ENCODE measurements around the gene ATXN7L3.

The ATXN7L3 gene

DNA sequence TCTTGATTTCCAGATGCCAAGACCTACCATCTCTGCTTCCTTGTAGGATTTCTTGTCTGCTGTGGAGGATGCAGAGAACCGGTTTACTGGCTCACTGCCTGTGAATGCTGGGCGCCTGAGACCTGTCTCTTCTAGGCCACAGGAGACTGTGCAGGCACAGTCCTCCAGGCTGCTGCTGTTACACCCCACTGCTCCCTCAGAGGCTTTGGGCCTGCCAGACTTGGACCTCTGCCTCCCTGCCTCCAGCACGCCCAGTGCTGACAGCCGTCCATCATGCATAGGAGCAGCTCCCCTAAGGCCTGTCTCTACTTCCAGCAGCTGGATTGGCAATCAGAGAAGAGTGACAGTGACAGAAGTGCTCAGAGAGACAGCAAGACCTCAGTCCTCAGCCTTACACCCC is 51.9 kb downstream of the ATXN7L3 start:
- TF ChIP-seq NFIC (IDR thresholded peaks at IDR 0.05) (no peak), TEAD4 (IDR thresholded peaks at IDR 0.05) (no peak), TCF12 (IDR thresholded peaks at IDR 0.05; ENCODE audit: low read depth) (no peak)
- TF ChIP-seq, protein P1, sequence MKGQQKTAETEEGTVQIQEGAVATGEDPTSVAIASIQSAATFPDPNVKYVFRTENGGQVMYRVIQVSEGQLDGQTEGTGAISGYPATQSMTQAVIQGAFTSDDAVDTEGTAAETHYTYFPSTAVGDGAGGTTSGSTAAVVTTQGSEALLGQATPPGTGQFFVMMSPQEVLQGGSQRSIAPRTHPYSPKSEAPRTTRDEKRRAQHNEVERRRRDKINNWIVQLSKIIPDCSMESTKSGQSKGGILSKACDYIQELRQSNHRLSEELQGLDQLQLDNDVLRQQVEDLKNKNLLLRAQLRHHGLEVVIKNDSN (IDR thresholded peaks at IDR 0.05) = no peak
- TF ChIP-seq, protein P2, sequence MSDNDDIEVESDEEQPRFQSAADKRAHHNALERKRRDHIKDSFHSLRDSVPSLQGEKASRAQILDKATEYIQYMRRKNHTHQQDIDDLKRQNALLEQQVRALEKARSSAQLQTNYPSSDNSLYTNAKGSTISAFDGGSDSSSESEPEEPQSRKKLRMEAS (IDR thresholded peaks at IDR 0.05) = no peak

DNA sequence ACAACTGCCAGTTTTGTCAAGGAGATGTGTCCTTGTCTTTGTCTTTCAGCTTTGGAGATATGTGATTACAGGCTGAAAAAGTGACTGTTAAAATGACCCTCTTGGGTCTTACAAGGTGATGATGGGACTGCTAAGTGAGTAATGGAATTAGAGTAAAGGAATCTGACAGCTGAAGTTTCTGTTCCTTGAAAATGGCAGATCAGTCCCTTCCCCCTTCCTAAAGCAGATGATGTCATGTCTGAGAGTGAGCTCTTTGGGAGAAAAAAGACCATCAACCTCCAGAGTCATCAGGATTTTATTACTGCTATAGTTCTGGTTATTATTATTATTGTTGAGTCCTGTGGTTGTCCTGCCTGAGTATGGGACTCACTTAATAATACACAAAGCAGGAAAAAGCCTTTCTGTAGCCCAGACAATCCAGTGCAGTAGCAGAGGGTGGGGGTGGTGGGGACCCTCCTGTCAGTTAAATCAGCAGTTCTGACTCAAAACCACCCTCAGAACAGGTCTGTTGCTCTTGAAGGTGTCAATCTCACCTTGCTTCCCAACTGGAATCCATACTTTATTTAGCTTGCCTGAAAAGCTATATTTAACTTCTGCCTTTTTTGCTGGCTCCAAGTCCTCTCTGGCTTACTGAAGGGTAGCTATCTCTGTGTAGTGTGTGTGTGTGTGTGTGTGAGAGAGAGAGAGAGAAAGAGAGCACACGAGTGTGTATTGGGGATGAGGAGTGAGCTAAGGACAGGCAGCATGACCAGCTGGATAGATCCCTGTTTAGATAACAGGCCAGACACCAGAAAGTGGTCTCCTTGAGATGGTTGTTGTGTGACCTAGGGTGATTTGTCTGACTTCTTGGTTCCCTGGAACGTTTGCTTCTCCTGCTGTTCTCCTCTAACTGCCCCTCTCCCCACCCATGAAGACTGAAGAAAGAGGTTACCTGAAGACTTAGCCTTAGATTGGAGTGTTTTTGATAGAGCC is 53.0 kb downstream of the ATXN7L3 start:
- TF ChIP-seq RAD21 (IDR thresholded peaks at IDR 0.05; ENCODE audit: low read depth) = no peak
- no peak for TF ChIP-seq ZBTB7A (IDR thresholded peaks at IDR 0.05; ENCODE audit: low read depth)
- TF ChIP-seq EP300 (IDR thresholded peaks at IDR 0.05; ENCODE audit: borderline replicate concordance) = no peak
- TF ChIP-seq YY1 (IDR thresholded peaks at IDR 0.05; ENCODE audit: low read depth) = no peak
- TF ChIP-seq, protein P2 (IDR thresholded peaks at IDR 0.05) = no peak

DNA sequence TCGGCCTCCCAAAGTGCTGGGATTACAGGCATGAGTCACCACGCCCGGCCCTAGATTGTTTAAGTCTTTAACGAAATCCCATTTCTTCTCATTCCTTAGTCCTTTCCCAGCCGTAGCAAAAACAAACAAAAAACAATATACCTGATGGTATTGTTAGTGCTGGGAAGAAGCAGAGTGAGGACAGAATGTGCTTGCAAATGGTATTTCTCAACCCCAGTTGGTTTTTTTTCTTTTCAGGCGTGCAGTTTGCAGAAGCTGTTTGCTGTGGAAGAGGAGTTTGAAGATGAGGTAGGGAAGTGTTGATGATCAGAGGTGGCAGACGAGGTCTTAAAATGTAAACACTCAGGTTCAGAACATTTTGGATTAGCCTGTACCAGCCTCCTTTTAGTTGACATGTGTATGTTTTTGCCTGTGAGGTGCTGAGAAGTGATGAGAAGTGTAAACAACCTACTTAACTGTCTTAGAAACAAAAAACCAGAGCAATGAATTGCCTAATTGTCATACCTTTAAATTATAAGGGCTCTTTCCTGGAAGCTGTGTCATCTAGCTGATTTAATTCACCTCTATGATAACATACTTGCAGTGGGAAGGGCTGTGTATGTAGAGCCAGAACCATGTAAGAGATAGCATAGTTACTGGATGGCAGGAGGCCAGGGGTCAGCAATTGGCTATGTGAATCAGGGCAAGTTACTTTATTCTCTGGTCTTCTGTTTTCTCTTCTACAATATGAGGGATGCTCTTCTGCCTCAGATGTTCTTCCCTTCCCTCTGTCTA is 54.5 kb downstream of the ATXN7L3 start:
- TF ChIP-seq ZBTB7A (IDR thresholded peaks at IDR 0.05; ENCODE audit: low read depth) (no peak), RAD21 (IDR thresholded peaks at IDR 0.05; ENCODE audit: low read depth) (no peak), TEAD4 (IDR thresholded peaks at IDR 0.05) (no peak), EGR1 (IDR thresholded peaks at IDR 0.05) (no peak), EP300 (IDR thresholded peaks at IDR 0.05; ENCODE audit: borderline replicate concordance) (no peak), NFIC (IDR thresholded peaks at IDR 0.05) (no peak), FOXM1 (IDR thresholded peaks at IDR 0.05; ENCODE audit: borderline replicate concordance, low read depth) (no peak), YY1 (IDR thresholded peaks at IDR 0.05; ENCODE audit: low read depth) (no peak), TCF12 (IDR thresholded peaks at IDR 0.05; ENCODE audit: low read depth) (no peak), CREB1 (IDR thresholded peaks at IDR 0.05; ENCODE audit: low read depth) (no peak), CEBPB (IDR thresholded peaks at IDR 0.05) (no peak), TAF1 (IDR thresholded peaks at IDR 0.05; ENCODE audit: low read depth) (no peak)
- TF ChIP-seq, protein P1 (IDR thresholded peaks at IDR 0.05) = no peak
- TF ChIP-seq, protein P3, sequence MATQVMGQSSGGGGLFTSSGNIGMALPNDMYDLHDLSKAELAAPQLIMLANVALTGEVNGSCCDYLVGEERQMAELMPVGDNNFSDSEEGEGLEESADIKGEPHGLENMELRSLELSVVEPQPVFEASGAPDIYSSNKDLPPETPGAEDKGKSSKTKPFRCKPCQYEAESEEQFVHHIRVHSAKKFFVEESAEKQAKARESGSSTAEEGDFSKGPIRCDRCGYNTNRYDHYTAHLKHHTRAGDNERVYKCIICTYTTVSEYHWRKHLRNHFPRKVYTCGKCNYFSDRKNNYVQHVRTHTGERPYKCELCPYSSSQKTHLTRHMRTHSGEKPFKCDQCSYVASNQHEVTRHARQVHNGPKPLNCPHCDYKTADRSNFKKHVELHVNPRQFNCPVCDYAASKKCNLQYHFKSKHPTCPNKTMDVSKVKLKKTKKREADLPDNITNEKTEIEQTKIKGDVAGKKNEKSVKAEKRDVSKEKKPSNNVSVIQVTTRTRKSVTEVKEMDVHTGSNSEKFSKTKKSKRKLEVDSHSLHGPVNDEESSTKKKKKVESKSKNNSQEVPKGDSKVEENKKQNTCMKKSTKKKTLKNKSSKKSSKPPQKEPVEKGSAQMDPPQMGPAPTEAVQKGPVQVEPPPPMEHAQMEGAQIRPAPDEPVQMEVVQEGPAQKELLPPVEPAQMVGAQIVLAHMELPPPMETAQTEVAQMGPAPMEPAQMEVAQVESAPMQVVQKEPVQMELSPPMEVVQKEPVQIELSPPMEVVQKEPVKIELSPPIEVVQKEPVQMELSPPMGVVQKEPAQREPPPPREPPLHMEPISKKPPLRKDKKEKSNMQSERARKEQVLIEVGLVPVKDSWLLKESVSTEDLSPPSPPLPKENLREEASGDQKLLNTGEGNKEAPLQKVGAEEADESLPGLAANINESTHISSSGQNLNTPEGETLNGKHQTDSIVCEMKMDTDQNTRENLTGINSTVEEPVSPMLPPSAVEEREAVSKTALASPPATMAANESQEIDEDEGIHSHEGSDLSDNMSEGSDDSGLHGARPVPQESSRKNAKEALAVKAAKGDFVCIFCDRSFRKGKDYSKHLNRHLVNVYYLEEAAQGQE (IDR thresholded peaks at IDR 0.05; ENCODE audit: low read depth) = no peak
- TF ChIP-seq, protein P2 (IDR thresholded peaks at IDR 0.05) = no peak

All from Ishikawa (cell line).